ENCODE results near the gene TOE1.
A peak's percentile ranks its signal among the peaks of the same experiment; 100 is the strongest.
"Not testable (repeated sequence)": the region's sequence is repeated elsewhere in the genome, so short reads cannot be mapped to it uniquely, and the experiment has no call there.

Gene TOE1

DNA sequence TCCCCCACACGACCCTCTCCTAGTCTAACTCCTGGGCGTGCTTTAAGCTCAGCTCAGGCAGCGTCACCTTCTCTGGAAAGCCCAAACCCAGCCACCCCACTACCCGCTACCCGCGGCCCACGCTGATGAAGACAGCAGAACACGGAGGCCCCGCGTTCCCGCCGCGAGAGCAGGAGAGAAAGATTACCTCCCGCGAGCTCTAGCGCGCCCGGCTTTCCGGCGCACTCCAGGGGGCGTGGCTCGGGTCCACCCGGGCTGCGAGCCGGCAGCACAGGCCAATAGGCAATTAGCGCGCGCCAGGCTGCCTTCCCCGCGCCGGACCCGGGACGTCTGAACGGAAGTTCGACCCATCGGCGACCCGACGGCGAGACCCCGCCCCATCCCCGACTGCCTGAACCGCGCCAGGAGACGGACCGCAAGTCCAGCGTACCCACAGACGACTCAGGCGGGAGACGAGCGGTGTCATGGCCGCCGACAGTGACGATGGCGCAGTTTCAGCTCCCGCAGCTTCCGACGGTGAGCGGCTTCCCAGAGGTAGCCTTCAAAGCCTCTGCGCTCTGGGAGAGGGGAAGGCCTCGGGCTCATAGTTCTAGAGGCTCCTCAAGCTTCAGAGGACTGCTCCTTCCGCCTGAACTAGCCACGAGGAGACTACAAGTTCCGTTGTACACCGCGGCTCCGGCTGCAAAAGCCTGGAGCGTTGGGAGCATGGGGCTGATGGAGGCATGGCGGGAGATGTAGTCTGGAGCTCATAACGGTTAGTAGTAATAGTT, at the start of gene TOE1, which contains the start of gene MUTYH:
Gene TOE1, plus strand, starts transcription at position 382 of the 770 bp plus-strand sequence. Its CDS starts 83 bp downstream, at position 465.
Gene MUTYH, minus strand, starts transcription at position 652 of the 770 bp plus-strand sequence. CDS start 5,935 bp downstream, outside the sequence.
- peak; percentile 89 for DNase-seq (ENCODE audit: low spot score)

DNA sequence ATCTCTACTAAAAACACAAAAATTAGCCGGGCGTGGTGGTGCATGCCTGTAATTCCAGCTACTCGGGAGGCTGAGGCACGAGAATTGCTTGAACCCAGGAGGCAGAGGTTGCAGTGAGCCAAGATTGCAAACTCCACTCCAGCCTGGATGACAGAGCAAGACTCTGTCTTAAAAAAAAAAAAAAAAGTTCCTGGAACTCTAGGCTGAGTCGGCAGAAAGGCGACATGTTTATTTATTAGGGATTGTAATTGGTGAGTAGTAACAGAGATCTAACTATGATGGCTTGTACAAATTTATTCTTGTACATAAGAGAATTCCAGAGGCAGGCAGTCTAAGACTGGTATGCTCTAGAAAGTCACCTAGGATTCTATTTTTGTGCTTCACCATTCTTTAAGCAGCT, 49.0 kb upstream of the TOE1 start:
- not testable (repeated sequence) for DNase-seq (ENCODE audit: low spot score)

DNA sequence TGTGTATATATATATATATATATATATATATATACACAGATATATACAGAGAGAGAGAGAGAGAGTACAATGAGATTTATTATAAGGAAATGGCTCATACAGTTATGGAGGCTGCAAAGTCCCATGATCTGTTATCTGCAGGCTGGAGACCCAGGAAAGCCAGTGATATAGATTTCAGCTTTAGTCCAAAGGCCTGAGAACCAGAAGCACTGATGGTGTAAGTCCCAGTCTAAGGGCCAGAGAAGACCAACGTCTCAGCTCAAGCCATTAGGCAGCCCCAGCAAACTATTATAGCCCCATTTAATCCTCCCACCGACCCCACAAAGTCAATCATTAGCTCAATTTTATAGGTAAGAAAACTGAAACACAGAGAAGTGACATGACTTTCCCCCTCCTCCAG, 48.3 kb upstream of the TOE1 start:
- DNase-seq (ENCODE audit: low spot score) = no peak

DNA sequence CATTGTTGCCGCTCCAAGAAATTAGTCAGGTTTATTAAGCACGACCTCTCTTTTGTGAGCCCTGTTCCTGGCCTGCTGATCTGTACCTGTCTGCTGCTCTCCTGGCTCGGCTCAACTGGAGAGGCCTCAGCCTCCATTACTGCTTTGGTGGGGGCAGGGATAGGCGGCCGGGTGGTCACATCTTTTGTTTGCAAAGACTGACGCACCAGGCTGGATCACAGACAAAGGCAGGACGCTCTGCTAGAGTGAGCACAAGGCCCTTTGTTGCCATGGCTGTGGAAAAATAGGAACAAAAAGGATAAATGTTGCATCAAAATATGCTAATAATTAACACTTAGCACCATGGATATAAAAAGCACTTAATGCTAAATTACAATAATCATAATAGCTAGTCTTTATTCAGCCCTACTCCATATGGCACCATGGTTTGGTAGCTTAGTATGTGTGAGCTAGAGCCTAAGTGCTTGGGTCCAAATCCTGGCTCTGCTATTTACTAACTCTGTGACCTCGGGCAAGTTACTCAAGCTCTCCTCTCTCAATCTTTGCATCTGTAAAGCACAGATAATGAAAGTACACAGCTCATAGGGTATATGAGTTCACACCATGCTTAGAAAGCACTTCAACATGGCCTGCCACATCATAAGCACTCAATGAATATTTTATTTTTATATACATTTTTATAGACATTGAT, 42.2 kb upstream of the TOE1 start:
- no peak for DNase-seq (ENCODE audit: low spot score)

DNA sequence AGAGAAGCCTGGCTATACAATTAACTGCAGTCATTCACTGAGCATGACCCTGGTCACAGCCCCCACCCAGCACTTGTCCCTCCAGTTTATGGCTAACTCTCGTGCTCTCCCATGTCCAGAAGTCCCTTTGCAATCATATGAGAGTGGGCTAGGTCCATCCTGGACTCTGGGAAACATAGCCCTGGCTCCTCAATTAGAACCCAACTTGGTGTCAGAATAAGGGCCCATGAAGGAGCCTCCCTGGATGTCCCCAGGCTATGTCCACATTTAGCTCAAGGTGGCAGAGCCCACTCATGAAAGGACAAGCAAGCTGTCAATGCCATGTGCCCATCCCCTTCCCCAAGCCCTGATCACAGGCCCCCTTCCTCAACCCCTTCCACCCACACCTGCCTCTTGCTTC, 40.7 kb upstream of the TOE1 start:
- DNase-seq (ENCODE audit: low spot score) = no peak

DNA sequence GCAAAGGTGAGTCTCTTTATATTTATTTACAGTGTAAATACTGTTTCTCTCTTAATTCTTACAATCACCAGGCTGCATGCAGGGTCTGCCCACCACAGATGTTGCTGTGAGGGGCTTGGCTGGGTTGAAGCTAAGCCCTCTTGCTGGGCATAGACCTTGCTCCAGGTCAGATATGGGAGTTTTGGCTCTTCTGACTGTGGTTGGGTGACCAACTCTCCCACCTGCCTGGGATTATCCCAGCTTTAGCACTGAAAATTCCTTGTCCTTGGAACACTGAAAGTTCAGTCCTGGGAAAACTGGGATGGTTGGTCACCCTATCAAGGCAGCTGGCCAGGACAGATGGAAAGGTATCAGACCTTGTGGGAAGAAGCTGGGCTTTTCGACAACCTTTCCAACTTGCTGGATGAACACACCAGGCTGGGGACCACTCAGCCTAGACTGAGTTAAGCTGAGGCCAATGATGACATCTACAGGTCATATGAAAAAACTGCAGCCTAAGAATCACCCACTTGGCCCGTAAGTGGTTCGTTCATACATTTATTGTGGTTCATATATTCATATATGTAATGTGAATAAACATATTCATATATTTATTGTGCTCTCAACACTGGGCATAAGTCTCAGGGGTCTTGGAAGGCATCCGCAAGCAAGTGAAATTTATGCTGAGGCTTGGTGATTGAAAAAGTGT, 39.8 kb upstream of the TOE1 start:
- DNase-seq (ENCODE audit: low spot score) = peak; percentile 71

DNA sequence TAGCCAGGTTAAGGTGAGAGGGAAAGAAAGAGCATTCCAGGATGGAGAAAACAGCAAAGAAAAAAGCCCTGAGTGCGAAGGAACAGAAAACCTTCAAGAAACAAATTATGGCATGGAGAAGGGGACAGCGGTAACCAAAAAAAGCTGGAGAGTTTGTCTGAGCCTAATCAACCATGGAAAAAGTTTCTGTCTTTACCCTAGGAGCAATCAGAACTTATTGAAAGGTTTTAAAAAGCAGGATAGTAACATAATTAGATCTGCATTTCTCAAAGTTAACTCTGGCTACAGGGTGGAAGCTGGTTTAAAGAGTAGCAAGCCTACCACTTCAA, 39.3 kb upstream of the TOE1 start:
- no peak for DNase-seq (ENCODE audit: low spot score)

DNA sequence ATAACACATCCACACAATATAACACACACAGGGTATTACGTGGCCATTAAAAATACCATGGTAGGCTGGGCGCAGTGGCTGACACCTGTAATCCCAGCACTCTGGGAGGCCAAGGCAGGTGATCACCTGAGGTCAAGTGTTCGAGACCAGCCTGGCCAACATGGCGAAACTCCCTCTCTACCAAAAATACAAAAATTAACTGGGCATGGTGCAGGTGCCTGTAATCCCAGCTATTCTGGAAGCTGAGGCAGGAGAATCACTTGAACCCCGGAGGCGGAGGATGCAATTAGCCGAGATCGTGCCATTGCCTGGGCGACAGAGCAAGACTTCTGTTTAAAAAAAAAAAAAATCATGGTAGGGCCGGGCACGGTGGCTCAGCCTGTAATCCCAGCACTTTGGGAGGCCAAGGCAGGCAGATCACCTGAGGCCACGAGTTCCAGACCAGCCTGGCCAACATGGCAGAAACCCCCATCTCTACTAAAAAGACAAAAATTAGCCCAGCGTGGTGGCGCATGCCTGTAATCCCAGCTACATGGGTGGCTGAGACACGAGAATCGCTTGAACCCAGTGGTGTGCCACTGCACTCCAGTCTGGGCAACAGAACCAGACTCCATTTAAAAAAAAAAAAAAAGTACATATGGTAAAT, 37.3 kb upstream of the TOE1 start:
- DNase-seq (ENCODE audit: low spot score) = no peak

DNA sequence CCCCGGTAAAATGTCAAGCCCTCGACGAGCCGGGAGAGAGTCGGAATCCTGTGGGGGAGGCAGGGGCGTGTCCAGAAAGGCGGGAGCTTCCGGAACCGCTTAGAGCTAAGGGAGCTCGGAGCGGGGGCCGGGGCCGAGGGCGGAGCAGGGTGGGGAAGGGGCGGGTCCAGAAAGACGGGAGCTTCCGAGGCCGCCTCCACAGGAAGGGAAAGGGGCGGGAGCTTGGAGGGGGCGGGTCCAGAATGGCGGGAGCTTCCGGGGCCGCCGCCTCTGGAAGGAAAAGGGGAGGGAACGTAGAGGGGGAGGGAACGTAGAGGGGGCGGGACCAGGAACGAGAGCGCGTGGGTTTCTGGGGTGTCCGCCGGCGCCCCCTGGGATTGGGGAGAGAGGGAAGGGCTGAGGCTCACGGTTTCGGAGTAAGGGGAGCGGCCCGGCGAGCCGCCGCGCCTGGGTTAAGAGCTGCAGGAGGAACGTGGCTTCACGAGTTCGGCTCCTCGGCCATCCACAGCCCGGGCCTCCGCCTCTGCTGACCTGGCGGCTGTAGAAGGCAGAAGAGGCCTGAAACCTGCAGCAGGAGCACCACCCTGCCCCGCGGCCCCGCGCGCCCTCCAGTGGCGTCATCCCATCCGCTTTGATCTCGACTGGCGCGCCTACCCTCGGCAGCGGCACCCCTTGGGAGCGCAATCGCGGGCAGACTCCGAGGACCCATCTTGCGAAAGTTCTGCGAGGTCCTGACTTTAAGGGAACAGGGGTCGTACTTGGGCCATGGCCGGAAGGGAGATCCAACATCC, 36.3 kb upstream of the TOE1 start:
- peak; percentile 98 for DNase-seq (ENCODE audit: low spot score)

DNA sequence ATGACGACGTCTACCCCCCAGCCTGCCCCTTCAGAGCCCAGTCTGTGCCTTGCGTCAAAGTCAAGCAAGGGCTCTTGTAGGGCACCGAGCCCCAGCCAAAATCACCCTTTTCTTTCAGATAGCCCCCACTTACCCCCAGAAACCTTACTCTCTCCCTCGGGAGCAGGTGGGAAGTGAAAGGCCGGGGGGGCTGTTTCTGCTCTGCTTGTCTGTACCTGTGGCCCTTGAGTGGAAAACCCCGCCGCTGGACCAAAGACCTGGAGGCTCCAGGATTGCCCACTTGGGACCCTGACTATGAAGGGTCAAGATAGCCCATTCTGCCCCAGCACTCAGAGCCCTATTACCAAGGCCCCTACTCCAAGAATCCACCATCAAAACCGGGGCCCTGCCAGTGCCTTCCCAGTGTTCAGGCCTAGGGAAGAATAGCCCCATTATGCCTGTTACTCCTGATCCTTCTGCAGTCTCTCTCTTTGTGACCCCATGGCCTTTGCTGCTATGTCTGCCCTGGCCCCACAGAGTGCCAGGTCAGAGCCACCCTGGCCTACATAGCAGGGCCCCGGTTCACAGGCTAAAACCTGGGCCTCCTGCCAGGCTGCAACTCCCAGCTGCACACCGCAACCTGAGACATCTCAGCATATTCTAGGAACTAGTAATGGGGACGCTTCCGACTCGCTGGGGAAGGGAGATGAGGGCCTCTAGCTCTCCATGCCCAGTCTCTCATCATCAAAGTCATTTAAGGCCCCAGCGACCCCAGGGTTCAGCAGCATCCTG, 35.5 kb upstream of the TOE1 start:
- DNase-seq (ENCODE audit: low spot score) = no peak

DNA sequence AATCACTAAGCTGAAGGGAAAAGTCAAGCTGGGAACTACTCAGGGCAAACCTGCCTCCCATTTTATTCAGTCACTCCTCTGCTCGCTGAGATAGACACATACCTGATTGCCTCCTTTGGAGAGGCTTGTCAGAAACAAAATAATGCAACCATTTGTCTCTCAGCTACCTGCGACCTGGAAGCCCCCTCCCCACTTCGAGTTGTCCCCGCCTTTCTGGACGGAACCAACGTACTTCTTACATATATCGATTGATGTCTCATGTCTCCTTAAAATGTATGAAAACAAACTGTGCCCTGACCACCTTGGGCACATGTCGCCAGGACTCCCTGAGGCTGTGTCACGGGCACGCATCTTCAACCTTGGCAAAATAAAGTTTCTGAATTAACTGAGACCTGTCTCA, 34.7 kb upstream of the TOE1 start:
- no peak for DNase-seq (ENCODE audit: low spot score)

DNA sequence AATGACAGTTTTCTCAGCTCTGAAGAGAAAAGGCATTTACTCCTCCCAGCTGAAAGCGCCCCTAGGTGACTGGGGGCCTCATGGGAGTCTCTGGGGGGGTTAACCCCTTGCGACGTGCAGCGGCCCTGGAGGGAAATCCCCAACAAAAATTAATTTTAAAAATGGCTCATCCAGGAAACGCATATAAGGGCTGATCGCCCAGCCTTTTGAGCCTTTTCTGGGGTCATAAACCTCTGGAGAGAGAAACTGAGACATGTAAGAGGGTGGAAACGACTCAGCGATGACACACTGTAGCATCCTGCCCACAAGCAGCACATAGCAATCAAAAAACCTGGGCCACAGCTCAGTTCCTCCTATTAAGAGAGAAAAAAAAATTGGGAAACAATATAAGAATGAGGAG, 33.7 kb upstream of the TOE1 start:
- no peak for DNase-seq (ENCODE audit: low spot score)

DNA sequence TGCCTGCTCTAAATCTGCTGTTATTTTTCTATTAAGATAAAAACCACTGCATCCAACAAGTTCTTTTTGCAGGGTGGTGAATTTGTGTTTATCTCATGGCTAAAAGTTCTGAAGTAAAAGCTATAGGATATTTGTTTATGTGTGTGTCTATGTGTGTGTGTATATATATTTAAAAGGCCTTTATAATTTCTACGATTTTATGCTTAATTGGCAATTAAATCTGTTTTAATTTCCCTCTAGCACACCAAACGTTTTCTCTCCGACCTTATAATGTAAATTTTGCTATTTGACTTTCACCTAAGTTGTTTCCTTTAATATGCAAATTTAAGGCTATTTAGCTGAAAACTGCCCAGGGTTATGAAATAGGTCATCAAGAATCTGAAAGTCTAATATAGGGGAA, 33.1 kb upstream of the TOE1 start:
- DNase-seq (ENCODE audit: low spot score) = no peak

DNA sequence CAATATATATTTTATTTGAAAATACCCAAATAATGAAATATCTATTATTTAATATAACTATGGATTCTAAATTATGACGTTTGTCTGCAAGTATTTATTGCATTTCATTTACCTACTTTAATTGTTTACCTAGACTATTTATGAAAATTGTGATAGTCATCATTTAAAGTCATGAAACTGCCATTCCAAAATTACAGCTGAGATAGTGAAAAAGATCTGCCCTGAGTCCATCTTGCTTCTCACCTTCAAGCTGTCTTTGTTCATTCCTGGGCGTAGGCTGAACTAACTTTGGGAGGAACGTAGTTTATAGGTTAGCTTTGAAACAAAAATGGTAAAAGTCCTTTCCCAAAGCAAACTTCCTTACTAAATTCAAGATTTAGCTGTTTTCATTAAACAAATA, 25.7 kb upstream of the TOE1 start:
- no peak for DNase-seq (ENCODE audit: low spot score)

DNA sequence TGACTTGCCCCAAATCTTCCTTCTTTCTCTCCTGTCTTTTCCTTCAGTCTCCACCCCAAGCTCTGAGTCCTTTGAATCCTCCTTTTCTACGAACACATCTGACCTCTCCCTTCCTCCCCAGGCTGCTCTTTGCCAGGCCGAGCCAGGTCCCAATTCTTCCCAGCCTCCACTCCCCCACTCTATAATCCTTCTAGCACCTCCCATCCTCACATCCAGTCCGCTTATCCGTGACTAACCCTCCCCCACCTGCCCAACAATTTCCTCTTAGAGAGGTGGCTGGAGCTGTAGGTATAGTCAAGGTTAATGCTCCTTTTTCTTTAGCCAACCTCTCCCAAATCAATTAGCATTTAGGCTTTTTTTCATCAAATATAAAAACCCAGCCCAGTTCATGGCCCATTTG, 22.8 kb upstream of the TOE1 start:
- DNase-seq (ENCODE audit: low spot score) = no peak

DNA sequence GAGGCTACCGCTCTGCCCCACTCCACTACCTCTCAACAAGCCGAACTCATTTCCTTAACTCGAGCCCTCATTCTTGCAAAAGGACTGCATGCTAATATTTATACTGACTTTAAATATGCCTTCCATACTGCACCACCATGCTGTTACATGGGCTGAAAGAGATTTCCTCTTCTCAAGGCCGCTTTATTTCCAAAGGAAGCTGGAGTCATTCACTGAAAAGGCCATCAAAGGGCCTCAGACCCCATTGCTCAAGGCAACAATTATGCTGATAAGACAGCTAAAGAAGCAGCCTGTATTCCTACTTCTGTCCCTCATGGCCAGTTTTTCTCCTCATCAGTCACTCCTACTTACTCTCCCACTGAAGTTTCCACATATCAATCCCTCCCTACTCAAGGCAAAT, 20.2 kb upstream of the TOE1 start:
- no peak for DNase-seq (ENCODE audit: low spot score)

DNA sequence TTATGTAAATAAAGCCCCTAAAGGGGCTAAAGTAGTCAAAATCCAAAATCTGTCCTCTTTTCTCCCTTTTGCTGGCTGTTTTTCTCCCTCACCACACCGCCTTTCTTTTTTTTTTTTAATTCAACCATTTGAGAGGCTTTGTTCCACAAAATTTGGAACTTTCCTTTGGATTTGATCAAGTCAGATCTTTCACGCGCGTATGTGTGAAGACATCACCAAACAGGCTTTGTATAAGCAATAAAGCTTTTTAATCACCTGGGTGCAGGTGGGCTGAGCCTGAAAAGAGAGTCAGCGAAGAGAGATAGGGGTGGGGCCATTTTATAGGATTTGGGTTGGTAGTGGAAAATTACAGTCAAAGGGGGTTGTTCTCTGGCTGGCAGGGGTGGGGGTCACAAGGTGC, 18.5 kb upstream of the TOE1 start:
- no peak for DNase-seq (ENCODE audit: low spot score)

DNA sequence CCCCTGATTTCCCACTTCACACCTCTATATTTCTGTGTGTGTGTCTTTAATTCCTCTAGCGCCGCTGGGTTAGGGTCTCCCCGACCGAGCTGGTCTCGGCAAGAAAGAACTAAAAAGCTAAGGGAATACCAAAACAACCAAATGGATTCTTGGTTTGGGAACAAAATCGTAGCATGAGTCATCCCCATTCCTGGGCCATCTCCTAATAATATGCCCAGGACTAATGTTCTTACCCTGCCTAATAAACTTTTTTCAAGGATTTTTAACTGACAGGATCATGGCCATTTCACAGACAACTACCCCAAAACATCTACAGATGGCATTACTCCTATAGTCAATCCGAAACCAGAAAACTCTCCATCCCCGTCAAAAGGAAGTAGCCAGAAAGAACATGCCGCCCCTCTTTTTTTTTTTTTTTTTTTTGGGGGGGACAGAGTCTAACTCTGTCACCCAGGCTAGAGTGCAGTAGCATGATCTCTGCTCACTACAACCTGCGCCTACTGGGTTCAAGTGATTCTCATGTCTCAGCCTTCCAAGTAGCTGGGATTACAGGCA, 17.4 kb upstream of the TOE1 start:
- DNase-seq (ENCODE audit: low spot score) = no peak

DNA sequence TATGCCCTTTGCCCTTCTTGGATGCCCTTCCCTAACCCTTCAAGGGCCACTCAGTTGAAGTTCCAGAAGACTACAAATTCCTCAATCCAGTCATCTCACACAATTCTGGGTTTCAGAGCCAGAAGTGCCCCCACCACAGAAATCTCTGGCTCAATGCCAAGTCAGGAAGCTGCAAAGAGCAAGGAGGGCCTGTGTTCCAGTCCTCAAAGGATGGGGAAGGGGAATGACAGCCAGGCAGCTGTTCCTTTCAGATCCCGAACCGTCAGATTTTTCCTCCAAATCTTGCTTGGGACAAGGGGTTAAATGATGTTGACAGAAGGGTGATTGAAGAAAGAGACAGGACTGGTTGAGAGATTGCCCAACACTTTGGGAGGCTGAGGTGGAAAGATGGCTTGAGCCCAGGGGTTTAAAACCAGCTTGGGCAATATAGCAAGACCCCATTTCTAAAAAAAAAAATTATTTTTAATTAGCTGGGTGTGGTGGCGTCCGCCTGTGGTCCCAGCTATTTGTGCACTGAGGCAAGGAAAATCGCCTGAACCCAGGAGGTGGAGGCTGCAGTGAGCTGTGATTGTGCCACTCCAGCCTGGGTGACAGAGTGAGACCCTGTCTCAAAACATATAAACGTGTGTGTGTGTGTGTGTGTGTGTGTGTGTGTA, 14.0 kb upstream of the TOE1 start:
- DNase-seq (ENCODE audit: low spot score) = peak; percentile 36

Data from globus pallidus (tissue), 1 donor.